GM19395 (cell line): ENCODE data around the gene REL.
A peak's percentile ranks its signal among the peaks of the same experiment; 100 is the strongest.

Source experiments
- ATAC-seq: cut with Tn5 transposase; IDR thresholded peaks from one replicate; pipeline ENCODE4 v1.9.1; 2021; ENCODE audit warnings: mild to moderate bottlenecking, moderate library complexity; ENCODE audit not compliant: unreplicated experiment

The REL gene

GRCh38 chr2:60963190-60963589, 81.8 kb downstream of the REL start:
- ATAC-seq: no peak

GRCh38 chr2:60964651-60965498, 83.5 kb downstream of the REL start:
- no peak for ATAC-seq

GRCh38 chr2:60965499-60965785, 84.1 kb downstream of the REL start:
- no peak for ATAC-seq

- ATAC-seq: peak; percentile 77
These were observed 85.4 kb downstream of the REL start for GRCh38 chr2:60966507-60967405.

- no peak for ATAC-seq
These were observed 91.7 kb downstream of the REL start for GRCh38 chr2:60972889-60973656.

GRCh38 chr2:60973705-60974104, 92.3 kb downstream of the REL start:
- ATAC-seq: no peak

- ATAC-seq: no peak
These were observed 93.3 kb downstream of the REL start for GRCh38 chr2:60974652-60975051.
